Renal pelvis (tissue), 4 donors: ENCODE results near the gene FBXL22. TPM values are rescaled to one million over a fixed set of nuclear protein-coding genes. Genes with fewer than 3 reads are reported as not detected.
A peak's percentile ranks its signal among the peaks of the same experiment; 100 is the strongest.

ENCODE experiments used
- DNase-seq: peaks from one replicate; pipeline ENCODE4 v3.0.0-alpha.2; 2013
- polyA plus RNA-seq, 3 donors: library from polyadenylated mRNA; unstranded; fragments of 120-200 nt; gene quantifications; one replicate each; pipeline ENCODE4 v1.2.1, GENCODE V29; 2013; ENCODE audit not compliant: insufficient read length in 3 of 3

FBXL22 gene
- polyA plus RNA-seq, 3 donors: 1.5 to 1.6 (median 1.6) TPM

DNA sequence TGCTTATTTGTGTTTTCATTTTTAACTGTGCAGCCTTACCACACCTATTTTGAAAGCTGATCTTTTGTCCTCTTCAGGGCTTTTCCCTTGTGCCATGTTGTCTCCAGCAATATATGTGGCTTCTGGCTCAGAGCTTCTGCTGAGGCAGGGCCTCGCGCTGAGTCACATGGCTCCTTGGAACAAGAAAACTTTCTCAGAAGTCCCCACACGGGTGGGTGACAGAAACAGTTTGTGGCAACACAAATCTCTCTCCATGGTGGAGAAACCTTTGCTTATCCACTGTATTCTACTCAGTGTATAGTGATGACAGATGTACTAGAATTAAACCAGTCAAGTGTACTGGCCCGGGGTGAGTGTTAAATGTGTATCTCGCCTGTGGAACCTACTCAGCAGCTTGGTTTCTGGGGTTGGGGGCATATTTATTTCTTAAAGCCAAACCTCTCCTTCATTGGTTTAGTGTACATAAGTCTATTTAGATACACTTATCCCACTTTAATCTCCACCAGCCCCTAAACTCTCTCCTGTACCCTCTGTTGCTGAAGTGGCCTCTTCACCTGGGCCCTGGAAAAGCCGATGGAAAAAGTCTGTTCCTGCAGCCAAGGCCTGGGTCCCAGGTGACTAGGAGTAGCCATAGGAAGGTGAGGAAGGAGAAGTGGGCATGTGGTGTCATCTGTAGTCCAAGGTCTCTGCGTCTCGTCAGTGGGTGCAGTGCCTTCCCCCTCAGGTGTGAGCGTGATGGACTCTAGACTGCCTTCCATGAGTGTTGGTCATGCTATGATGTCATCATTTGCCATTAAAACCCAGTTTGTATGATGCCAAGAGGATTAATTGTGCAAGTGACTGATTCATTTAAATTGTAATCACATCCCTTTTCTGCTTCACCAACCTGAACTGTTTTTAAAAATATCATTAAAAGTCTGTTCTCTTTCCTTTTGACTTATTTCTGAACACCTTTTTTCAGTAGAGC, 3.2 kb upstream of the FBXL22 start:
- no peak for DNase-seq

DNA sequence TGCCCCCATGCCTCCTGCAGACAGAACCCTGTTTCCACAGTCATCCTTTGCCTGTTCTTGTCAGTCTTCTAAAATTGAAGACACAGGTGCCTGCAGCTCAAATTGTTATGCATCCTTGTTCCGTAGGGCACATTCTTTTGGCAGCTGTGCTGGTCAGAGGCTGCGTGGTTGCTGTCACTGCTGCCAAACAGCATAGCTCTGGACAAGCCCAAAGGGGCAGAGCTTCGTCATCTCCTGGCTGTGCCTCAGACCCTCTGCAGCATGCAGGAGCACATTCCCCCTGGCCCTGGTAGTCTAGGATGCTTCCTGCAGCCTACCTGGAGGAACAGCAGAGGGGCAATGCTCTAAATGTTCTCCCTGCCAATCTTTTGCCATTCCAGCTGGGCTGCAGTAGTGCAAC, 2.1 kb upstream of the FBXL22 start:
- no peak for DNase-seq

GRCh38 chr15:63595688-63596087, 1.5 kb upstream of the FBXL22 start:
- no peak for DNase-seq

DNA sequence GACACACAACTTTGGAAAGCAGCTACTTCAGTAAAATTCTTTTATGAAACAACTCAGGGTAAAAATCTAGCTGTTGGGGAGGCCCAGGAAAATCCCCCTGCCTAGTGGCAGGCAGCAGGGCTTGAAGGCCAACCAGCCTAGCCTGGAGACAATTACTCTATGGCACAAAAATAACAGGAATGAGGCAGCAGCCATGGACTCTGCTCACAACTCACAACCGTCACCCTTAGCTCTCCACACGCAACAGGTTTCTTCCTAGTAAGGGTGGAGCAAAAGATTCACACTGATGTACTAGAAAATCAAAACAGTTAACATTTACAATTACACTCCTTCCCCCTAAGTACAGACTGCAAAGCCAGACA, 530 bp upstream of the FBXL22 start:
- DNase-seq: no peak

- no peak for DNase-seq
These were observed 634 bp downstream of the FBXL22 start for GRCh38 chr15:63597821-63598220.

DNA sequence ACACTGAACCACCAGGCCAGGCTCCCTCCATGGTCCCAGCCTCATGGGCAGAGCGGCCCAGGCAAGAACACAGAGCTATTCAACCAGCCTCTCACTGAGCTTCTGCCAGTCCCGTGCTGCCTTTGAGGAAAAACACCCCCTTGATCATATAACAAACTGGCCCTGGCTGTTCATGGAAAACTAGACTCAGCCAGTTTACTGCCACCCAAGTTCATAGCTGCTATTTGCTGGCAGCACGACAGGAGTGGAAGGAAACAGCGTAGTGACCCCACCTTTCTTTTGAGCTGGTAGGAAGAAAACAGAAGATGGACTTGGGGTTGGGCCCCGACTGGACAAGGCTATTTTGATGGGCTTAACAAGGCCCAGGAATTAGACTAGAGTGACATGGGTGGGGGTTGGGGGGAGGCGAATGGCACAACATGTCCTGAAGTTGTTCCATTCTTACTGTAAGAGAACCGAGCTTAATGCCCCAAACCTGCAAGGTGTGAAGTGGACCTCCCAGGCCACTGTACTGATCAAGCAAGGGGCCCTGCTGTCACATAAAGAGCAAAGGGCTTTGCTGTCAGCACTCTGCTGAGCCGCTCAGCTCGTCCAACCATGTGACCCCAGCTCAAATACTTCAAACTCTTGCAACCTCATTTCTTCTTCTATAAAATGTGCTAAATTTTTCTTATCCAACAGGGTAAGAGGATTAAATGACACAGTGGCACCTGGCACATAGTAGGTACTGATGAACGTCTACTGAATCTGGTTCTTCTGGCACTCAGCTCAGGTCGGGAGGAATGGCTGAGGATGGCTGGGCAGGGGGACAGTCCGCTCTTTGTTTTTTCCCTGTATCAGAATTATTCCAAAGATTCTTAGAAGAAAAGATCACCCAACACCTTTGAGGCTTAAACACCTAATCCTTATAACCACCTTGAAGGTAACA, 1.6 kb downstream of the FBXL22 start:
- no peak for DNase-seq

GRCh38 chr15:63599401-63600000, 2.3 kb downstream of the FBXL22 start:
- DNase-seq: no peak

DNA sequence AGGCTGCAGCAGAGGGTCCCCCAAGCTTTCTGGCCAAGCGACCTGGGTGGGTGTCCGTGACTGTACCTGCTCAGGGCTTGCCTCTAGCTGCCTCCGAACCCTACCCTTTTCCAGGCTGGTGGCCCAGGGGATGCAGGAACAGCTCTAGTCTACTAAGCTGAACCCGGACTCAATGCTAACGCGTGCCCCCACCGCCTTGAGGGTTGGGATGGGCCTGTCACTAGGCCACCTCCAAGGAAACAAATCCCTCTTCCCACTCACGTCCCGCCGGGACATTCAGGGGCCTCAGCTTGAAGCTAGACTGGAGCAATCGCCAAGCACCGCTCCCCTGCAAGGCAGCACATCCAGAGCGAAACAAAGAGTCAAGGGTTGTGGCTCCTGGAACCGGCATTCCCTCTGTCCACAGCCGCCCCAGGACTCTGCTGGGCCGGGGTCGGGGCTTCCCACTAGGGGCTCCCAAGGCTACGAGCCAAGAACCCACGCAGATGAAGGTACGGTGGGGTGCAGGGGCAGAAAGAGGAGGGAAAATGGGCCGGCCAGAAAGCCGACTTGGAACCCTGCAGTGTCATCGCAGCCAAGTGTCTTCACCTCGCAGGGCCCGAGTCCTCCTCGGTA, 2.9 kb downstream of the FBXL22 start:
- DNase-seq: no peak

GRCh38 chr15:63600616-63601025, 3.4 kb downstream of the FBXL22 start:
- peak; percentile 89 for DNase-seq

GRCh38 chr15:63601026-63601703, 4.0 kb downstream of the FBXL22 start:
- no peak for DNase-seq

GRCh38 chr15:63601704-63602185, 4.6 kb downstream of the FBXL22 start:
- DNase-seq: no peak

DNA sequence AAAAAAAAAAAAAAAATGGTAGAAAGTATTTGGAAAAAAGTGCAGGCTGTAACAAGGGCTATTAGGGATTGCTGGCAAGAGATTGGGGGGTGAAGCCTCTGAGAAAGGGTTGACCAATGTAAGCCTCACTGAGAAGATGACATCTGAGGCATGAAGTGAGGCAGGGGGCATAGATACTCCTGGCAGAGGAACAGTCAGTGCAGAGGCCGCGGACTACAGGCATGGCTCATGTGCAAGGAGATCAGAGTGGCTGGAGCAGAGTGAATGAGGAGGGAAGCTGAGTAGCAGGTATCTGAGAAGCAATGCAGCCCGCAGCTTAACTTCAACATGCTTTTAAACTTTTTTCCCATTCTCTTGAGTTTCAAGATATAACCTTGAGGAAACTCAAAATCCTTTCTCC, 5.4 kb downstream of the FBXL22 start:
- no peak for DNase-seq

DNA sequence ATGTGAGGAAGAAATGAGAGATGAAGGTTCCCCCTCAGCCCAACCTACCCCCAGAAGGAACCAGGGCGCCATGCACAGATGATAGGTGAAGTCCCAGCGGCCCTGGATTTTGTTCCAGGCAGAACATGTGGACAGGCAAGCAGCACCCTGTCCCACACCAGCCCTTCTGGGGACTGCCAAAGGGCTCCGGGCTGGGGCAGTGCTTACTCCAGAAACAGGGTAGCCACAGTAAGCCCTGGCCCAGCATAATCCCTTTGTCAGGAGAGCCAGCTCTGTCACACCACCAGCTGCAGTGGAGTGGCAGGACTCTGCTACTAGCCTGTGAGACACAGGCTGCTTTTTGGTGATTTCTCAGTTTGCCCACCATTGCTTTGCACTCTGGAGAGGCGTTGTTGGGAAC, 6.3 kb downstream of the FBXL22 start:
- DNase-seq: no peak

- no peak for DNase-seq
These were observed 7.1 kb downstream of the FBXL22 start for GRCh38 chr15:63604281-63604680.

DNA sequence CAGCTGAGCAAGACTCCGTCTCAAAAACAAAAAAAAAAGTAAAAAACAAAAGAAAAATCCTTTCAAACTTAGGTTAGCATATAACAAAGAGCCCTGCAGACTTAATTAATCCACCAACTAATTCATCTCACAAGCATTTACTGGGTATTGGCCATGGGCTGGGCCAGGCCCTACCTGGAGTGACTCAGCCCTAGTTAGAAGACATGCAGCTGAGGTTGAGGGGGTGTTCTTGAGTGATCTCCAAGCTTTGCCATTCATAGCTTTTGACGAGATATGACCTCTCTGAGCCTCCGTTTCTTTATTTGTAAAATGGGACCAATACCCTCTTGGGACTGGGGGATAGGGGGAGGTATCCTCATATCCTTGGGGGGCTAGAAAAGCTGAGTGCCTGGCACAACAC, 7.8 kb downstream of the FBXL22 start:
- no peak for DNase-seq

- DNase-seq: no peak
These were observed 8.6 kb downstream of the FBXL22 start for GRCh38 chr15:63605816-63606215.

- DNase-seq: no peak
These were observed 9.1 kb downstream of the FBXL22 start for GRCh38 chr15:63606308-63606707.

- no peak for DNase-seq
These were observed 11.8 kb downstream of the FBXL22 start for GRCh38 chr15:63608989-63609388.

DNA sequence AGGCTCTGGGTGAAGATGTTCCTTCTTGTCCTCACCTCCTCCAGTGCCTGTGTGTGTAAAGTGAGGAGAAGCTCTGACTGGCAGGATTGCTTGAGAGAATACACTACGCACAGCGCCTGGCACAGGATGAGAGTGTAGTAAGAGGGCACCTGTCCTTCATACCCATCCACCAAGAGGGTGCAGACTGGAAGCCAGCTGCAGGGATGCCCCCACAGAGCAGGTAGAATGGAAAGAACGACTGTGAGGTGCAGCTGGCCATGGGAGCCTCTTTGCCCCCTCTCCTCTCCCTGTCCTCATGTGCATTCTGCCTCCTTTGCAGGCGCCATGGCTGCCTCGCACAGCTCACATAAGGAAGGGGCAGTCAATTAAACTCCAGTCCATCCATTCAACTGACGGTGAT, 12.3 kb downstream of the FBXL22 start:
- no peak for DNase-seq

DNA sequence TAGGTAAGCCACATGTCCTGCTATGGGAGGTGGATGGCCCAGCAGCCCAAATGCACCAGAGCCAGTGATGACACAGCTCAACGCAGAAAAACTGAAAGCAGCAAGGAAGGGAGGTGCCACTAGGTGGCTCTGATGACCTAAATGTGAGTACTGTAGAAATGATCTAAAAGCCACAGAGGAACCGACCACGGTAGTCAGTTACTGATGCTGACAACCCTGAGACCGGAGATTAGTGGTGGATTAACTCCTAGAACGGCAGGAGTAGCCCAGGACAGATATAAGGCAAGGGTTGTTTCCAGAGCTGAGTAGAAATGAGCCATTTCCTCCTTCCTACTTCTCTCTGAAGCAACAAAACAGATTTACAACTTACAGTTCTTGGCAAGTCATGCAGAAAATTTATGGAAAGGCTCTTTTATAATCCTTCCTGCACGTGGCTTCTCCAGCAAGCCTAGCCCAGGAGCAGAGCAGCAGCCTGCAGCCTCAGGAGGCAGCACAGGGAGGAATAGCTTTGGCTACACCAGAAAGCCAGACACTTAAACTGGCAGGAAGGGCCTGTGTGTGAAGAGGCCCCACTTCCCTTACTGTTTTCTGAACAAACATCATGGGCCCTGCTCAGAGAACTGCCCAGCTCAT, 13.1 kb downstream of the FBXL22 start:
- peak; percentile 90 for DNase-seq

DNA sequence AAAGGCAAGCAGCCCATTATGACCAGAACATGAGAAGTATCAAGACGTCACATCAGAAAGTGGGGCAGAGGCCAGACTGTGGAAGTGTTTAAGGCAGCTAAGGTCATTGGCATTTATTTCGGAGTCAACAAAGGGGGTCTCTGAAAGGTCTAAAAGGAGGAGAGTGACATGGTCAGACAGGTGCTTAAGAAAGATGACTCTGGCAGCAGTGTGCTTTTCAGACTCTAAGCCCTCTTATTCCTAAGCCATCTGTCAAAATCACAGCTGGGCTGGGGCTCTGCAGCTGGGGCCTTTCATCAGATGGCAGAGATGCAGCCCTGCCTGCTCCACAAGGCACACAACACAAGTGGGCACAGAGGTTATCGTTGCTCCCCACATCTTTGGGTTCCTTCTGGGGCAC, 14.0 kb downstream of the FBXL22 start:
- no peak for DNase-seq
